Coronary artery (tissue), 2 donors: ENCODE results near the gene SMARCB1.

Source experiments
- DNase-seq: peaks from one replicate; pipeline ENCODE4 v3.0.0-alpha.2; 2017; ENCODE audit warnings: low spot score
- H3K27ac ChIP-seq, 2 donors: fragments of 200-600 bp; sonication (generic); one replicate each; pipeline ENCODE4 v1.5.1; 2016 to 2019
- H3K4me3 ChIP-seq: fragments of 200-600 bp; sonication (generic); 2 replicates; pipeline ENCODE4 v1.5.1; 2016; ENCODE audit warnings: mild to moderate bottlenecking, moderate library complexity
- TF ChIP-seq, protein P1 (sequence below): fragments of 200-600 bp; sonication (generic); IDR thresholded peaks from one replicate; pipeline ENCODE4 v1.5.1; 2019; ENCODE audit warnings: antibody characterized with exemption

The SMARCB1 gene

DNA sequence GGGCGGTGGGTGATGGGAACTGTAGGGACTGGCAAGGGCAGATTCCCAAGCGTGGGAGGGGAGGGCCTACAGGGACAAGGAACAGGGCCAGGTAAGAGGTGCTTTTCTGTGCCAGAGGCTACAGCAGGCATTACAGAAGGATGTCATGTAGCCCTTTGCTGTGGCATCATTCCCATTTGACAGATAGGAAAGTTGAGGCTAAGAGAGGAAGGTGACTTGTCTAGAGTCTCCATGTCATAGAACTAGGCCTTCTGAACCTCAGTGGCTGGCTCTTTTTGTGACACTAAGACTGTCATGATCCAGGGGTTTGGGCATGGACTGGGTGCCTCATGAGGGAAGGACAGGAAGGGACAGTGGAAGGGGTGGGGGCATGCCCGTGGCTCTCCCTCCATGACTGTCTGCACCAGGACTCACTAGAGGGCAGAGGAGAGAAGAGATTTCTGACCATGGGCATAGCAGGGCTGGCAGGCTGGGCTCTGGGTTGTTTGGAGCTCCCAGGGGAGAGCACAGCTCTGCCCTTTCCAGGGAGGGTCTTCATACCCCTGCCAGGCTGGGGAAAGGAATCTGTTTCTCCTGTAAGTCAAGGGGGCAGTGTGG, 10.9 kb upstream of the SMARCB1 start:
- DNase-seq, result no peak
- TF ChIP-seq, protein P1, sequence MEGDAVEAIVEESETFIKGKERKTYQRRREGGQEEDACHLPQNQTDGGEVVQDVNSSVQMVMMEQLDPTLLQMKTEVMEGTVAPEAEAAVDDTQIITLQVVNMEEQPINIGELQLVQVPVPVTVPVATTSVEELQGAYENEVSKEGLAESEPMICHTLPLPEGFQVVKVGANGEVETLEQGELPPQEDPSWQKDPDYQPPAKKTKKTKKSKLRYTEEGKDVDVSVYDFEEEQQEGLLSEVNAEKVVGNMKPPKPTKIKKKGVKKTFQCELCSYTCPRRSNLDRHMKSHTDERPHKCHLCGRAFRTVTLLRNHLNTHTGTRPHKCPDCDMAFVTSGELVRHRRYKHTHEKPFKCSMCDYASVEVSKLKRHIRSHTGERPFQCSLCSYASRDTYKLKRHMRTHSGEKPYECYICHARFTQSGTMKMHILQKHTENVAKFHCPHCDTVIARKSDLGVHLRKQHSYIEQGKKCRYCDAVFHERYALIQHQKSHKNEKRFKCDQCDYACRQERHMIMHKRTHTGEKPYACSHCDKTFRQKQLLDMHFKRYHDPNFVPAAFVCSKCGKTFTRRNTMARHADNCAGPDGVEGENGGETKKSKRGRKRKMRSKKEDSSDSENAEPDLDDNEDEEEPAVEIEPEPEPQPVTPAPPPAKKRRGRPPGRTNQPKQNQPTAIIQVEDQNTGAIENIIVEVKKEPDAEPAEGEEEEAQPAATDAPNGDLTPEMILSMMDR, result no peak
- Histone ChIP-seq H3K27ac (no peak overlapping the region), H3K4me3 (no peak overlapping the region)

DNA sequence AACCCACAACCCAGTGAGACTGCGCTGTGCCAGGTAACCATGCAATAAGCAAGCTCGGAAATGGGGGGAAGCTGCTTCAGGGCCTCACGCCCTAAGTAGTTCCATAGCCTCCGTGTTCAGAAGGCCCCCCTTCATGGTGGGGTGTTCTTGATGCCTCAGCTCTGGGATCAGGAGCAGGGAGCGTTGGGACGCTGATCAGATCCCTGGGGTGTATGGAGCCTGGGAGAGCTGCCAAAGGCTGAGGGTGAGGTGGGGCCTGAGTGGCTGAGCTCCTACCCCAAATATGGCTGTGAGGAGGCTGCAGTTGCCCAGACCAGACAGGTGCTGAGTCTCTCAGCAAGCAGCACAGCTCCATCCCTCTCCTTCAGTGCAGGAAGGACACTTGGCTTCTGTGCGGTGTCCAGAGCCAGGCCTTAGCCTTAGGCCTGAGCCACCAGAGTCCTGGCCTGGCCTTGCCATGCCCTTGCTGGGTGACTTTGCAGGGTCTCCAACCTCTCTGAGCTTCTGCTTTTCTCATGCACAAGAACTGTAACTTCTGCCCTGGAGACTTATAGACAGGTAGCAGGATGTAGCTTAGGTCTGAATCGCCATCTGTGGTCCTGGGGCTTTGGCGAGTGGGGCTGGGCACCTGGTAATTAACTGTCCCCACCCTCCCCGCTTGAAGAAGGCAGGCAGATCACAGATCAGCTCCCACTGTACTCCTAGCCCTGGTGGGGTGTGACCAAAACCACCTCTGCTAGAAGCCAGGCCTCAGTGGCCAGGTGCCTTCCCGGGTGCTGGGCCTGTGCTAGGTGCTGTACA, 8.8 kb upstream of the SMARCB1 start:
- TF ChIP-seq, protein P1, result no peak
- no peak overlapping the region for H3K4me3 ChIP-seq
- no peak for DNase-seq
- peak overlapping the region in 1 of 2 donors; percentile 31 for H3K27ac ChIP-seq

DNA sequence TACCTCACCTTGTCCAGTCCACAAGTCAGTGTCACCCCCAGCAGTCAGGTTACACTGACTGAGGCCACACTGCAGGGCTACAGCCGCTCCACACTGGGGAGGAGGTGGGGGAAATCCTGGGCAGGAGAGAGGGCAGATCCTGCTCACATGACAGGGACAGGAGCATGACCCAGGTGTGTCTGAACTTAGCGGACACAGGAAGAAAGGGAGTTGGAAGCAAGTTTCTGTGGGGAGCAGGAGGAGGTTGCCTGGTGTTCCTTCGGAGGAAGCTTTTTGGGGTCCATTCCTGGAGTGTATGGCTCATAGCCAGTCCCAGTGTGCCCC, 8.2 kb upstream of the SMARCB1 start:
- Histone ChIP-seq H3K27ac (no peak overlapping the region), H3K4me3 (no peak overlapping the region)
- TF ChIP-seq, protein P1, result no peak
- no peak for DNase-seq

DNA sequence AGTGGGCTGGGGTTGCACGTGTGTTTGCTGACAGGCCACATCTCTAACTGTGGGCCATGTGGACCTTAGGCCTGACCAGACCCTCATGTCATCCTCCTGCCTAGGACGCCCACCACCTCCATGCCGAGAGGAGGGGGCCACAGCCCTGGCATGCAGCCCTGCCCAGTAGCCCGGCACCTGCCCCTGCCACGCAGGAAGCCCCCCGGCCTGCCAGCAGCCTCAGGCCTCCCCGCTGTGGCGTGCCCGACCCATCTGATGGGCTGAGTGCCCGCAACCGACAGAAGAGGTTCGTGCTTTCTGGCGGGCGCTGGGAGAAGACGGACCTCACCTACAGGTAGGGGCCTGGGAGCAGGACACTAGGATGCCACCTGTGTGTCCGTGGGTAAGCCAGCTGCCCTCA, 7.7 kb upstream of the SMARCB1 start:
- H3K27ac ChIP-seq, result no peak overlapping the region
- no peak for DNase-seq
- TF ChIP-seq, protein P1, result no peak
- no peak overlapping the region for H3K4me3 ChIP-seq

DNA sequence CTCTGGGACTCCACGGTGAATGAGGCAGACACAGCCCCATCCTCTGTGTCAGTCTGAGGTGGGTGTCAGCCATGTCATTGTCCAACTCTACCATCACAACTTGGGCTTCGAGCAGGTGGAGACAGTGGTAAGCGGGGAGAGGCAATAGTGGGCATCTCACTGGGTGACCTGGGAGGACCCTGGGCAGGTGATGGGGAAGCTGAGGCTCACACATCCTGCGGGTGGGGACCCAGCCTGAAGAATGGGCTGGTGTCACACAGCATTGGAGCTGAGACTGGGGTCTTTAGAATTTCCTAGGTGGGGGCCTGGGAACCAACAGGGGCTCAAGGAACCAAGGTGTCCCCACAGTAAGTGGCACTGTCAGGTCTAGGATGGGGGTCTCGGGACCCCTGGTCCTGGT, 7.0 kb upstream of the SMARCB1 start:
- DNase-seq, result no peak
- Histone ChIP-seq H3K27ac (no peak overlapping the region), H3K4me3 (no peak overlapping the region)
- TF ChIP-seq, protein P1, result no peak

DNA sequence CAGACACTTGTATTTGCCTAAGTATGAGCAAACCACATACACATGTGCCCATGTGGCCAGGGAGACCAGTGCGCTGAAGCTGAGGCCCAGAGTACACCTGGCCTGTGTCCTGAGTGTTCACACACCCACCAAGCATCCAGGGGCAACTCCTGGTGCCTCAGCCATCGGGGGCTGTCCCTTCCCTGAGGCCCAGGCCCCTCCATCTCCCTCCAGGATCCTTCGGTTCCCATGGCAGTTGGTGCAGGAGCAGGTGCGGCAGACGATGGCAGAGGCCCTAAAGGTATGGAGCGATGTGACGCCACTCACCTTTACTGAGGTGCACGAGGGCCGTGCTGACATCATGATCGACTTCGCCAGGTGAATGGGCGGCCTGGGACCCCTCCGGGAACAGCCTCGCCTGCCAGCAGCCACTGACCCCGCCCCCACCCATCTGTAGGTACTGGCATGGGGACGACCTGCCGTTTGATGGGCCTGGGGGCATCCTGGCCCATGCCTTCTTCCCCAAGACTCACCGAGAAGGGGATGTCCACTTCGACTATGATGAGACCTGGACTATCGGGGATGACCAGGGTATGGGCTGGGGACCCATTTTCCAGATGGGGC, 6.5 kb upstream of the SMARCB1 start:
- Histone ChIP-seq H3K27ac (no peak overlapping the region), H3K4me3 (no peak overlapping the region)
- no peak for DNase-seq

More for the DNA sequence above, 6.5 kb upstream of the SMARCB1 start:
- TF ChIP-seq, protein P1, result no peak
